DMS79 (cell line): ENCODE measurements around the gene STRC.
"Not testable (repeated sequence)": the region's sequence is repeated elsewhere in the genome, so short reads cannot be mapped to it uniquely, and the experiment has no call there.

Source experiments
- DNase-seq: peaks from one replicate; lab custom pipeline; 2025; lab: John Stamatoyannopoulos, UW

Gene STRC

DNA sequence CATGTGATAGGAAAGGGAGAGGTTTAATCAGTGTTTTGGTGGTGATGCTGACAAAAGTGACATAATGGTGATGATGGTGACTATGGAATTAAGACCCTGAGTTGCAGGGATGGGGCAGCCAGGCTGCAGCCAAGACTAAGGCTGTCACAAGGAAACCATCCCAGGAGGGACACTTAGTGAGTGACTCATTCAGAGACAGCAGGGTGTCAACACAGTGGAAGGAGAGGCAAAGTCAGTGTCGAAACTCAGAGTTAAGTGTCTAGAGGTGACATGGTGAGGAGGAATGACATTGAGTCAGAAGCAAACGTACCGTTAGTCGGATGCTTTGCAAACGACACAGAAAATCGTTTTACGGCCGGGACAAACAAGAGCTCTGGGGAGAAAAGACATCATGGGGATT is 54.8 kb downstream of the STRC start:
- DNase-seq, result not testable (repeated sequence)

GRCh38 chr15:43562753-43563152 is 55.8 kb downstream of the STRC start:
- DNase-seq, result not testable (repeated sequence)

GRCh38 chr15:43552986-43553385 is 65.6 kb downstream of the STRC start:
- DNase-seq, result no peak

- DNase-seq, result no peak
These were observed 66.3 kb downstream of the STRC start for GRCh38 chr15:43552256-43552655.

DNA sequence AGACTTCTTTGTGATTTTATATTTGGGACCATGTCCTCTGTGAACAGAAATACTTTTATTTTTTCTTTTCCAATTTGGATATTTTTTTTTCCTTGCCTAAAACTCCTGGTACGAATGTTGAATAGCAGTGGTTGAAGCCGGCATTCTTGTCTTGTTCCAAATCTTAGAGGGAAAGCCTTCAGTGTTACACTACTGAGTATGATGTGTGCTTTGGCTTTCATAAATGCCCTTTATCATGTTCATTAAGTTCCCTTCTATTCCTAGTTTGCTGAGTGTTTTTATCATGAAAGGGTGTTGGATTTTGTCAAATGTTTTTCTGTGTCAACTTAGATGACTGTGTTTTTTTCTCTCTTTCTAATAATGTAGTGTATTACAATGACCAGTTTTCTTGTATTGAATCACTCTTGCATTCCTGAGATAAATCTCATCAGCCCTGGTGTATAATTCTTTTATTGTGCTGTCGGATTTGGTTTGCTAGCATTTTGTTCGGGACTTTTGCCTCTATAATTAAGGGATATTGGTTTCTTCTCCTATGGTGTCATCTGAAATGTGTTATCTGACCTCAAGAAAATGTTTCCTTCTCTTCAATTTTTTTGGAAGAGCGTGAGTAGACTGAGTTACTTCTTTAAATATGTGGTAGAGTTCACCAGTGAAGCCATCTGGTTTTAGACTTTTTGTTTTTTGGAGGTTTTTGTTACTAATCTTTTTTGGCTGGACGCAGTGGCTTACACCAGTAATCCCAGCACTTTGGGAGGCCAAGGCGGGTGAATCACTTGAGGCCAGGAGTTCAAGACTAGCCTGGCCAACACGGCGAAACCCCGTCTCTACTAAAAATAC is 67.9 kb downstream of the STRC start:
- DNase-seq, result no peak
